Measurements from ENCODE around the gene VEPH1.

GRCh38 chr3:157465741-157466140 lies 37.5 kb downstream of the VEPH1 start:
- TF ChIP-seq SMC3 (IDR thresholded peaks at IDR 0.05; ENCODE audit: low read depth, low read length) (no peak), RAD21 (IDR thresholded peaks at IDR 0.05; ENCODE audit: low read length) (no peak), GABPA (IDR thresholded peaks at IDR 0.05; ENCODE audit: low read depth) (no peak), CTCF (IDR thresholded peaks at IDR 0.05) (no peak), YY1 (IDR thresholded peaks at IDR 0.05; ENCODE audit: low read depth) (no peak), RXRA (IDR thresholded peaks at IDR 0.05; ENCODE audit: borderline replicate concordance, low read depth) (no peak), POLR2AphosphoS5 (IDR thresholded peaks at IDR 0.05; ENCODE audit: low read depth, low read length) (no peak), JUND (IDR thresholded peaks at IDR 0.05) (no peak), MXI1 (IDR thresholded peaks at IDR 0.05; ENCODE audit: low read depth, low read length) (no peak), ZBTB33 (IDR thresholded peaks at IDR 0.05; ENCODE audit: borderline replicate concordance, low read depth) (no peak), TAF1 (IDR thresholded peaks at IDR 0.05; ENCODE audit: borderline replicate concordance, low read depth, low read length) (no peak), GATA2 (CRISPR knock-in tag; IDR thresholded peaks at IDR 0.05) (no peak), TEAD4 (IDR thresholded peaks at IDR 0.05; ENCODE audit: borderline replicate concordance, insufficient read depth) (no peak), NRF1 (IDR thresholded peaks at IDR 0.05; ENCODE audit: low read depth, low read length) (no peak)

Data from SK-N-SH (cell line).